ENCODE data around the gene VCAN.

VCAN gene

DNA sequence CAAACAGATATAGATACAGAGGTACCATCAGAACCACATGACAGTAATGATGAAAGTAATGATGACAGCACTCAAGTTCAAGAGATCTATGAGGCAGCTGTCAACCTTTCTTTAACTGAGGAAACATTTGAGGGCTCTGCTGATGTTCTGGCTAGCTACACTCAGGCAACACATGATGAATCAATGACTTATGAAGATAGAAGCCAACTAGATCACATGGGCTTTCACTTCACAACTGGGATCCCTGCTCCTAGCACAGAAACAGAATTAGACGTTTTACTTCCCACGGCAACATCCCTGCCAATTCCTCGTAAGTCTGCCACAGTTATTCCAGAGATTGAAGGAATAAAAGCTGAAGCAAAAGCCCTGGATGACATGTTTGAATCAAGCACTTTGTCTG, 69.2 kb downstream of the VCAN start:
- DNase-seq, result no peak

- no peak for DNase-seq
These were observed 71.3 kb downstream of the VCAN start for GRCh38 chr5:83542839-83543238.

DNA sequence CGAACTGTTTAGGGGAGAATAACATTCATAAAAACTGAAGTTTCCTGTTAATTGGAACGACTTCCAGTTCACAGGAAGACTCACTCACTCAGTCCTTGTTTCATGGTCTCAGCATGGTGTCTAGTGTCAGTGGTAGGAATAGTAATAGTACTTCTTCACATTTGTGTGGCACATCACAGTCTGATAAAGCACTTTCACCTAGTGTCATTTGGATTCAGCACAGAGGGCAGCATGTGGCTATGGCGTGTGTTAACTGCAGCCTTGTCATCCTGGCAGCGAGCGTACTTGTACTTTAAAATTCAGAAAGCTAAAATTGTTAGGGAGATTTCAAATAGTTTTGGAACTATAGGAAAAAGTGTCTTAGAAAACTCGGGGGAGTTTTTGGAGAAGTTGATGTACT, 72.4 kb downstream of the VCAN start:
- no peak for DNase-seq

- DNase-seq, result no peak
These were observed 75.6 kb downstream of the VCAN start for GRCh38 chr5:83547161-83547560.

GRCh38 chr5:83547889-83548288, 76.3 kb downstream of the VCAN start:
- no peak for DNase-seq

DNA sequence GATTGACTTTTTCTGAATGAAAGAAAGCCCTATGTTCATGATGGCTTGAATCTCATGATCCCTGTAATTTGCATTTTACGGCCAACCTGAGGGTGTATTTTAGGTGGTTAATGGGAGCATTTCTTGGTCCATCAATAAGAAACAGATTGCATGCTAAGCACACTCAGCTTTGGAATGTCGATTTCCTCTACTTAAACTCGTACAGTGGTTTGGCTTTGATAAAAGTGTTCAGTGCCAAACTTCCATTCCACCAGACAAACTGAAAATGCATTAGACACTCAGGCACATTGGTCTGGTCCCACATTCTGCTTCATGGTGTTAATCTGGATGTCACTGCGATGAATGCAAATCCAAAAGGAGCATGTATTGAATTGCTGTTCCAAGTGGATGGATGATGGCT, 77.0 kb downstream of the VCAN start:
- DNase-seq, result no peak

- DNase-seq, result no peak
These were observed 77.5 kb downstream of the VCAN start for GRCh38 chr5:83549076-83549475.

- DNase-seq, result no peak
These were observed 78.1 kb downstream of the VCAN start for GRCh38 chr5:83549674-83550073.

DNA sequence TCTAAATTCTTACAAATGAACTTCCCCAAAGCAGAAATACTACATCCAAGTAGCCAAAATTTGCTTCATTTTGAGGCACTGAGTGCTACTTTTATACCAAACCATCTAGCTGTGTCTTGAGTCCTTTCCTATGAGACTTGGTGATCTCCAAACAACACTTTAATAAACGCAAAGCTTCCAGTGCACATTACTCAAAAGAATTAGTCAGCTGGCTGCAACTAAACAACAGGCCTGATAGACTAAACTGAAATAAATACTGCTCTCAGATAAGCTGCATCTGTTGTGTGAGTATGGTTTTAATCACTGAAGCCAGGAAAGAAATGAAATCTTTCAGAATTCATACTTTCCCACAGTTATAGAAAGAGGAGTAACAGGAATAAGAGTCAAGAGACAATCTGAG, 80.3 kb downstream of the VCAN start:
- DNase-seq, result no peak

GRCh38 chr5:83552275-83552674, 80.7 kb downstream of the VCAN start:
- no peak for DNase-seq

GRCh38 chr5:83553000-83553486, 81.5 kb downstream of the VCAN start:
- no peak for DNase-seq

DNA sequence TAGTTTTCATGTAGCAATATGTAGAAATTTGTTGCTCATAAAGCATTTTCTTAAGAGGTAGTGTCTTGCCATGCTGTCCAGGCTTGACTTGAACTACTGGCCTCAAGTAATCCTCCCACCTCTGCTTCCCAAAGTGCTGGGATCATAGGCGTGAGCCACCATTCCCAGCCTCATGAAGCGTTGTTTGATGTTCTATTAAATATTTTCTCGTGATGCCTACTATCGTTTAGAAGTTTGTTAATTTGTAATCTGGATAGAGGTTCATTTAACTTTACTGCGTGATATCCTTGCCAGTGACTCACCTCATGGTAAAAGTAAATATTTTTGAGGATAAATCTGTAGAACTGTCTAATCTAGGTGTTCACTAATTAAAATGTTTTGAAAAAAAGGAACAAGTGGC, 82.6 kb downstream of the VCAN start:
- DNase-seq, result no peak

DNA sequence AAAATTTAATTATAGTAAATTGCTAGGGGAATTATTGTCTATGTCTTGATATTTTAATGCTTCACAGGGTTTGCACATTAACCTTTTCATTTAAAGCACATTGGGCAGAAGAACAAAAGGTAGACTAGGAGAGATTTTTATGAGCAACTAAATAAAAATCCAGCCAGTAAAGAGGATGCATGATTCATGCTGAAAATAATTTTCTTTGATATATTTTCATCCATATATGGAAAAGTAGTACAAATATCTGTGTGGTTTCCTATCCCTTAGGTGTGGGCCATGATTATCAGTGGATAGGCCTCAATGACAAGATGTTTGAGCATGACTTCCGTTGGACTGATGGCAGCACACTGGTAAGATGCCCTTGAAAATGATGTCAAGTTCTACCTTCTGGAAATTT, 83.1 kb downstream of the VCAN start:
- DNase-seq, result no peak

DNA sequence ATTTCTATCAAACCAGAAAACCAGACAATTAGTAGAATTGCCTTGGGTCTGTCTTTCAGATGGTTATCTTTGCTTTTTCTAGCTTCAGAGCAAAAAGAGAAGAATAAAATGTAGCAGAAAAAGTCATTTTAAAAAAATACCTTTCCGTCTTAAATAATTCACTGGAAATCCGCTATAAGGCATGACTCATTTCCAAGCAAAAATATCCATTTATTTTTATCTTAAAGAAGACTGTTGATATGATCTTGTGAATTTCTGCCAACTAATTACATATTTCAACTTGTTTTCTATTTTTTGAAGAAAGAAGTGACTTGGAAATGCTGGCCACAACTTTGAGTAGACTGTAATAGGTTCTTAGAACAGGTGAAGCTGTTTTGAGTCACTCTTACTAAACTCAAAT, 83.7 kb downstream of the VCAN start:
- no peak for DNase-seq

DNA sequence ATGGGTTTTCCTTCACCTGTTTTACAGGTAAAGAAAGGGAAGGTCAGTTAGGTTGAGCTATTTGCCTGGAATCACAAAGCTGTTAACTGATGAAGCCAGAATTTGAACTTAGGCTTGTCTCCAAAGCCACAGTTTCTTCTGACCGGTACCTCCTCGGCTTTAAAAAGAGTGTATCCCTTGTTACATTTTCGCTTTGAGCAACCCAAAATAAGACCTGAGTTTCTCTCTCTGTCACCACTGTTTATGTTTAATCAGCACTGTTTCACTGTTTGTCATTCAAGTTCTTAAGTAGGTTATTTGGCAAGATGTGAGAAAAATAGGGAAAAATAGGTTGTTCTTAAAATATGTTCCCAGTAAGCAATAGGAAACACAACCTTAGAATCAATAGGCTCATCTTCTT, 84.6 kb downstream of the VCAN start:
- DNase-seq, result no peak

GRCh38 chr5:83559118-83559785, 87.7 kb downstream of the VCAN start:
- no peak for DNase-seq

DNA sequence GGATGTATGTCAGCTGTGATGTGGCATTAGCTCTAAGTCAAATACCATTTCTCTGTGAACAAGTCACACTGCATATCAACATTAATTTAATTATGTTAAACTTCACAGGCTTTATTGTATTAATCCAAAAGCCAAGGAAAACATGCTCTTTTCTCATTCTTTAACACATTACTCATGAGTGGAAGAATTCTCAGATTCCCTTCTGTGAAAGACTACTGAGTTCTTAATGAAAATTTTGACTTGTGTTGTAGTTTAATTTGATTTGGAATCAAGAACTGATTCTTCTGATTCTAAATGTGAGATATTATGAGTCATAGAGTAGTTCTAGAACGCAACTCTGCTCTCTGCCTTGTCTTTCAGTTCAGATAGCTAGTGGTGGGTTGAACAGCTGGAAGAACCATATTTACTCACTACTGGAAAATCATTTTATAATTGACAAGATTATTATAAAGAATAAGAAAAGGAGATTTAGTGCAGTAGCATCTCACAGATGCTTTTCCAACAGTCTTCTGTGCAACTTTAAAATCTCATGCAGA, 90.6 kb downstream of the VCAN start:
- no peak for DNase-seq

DNA sequence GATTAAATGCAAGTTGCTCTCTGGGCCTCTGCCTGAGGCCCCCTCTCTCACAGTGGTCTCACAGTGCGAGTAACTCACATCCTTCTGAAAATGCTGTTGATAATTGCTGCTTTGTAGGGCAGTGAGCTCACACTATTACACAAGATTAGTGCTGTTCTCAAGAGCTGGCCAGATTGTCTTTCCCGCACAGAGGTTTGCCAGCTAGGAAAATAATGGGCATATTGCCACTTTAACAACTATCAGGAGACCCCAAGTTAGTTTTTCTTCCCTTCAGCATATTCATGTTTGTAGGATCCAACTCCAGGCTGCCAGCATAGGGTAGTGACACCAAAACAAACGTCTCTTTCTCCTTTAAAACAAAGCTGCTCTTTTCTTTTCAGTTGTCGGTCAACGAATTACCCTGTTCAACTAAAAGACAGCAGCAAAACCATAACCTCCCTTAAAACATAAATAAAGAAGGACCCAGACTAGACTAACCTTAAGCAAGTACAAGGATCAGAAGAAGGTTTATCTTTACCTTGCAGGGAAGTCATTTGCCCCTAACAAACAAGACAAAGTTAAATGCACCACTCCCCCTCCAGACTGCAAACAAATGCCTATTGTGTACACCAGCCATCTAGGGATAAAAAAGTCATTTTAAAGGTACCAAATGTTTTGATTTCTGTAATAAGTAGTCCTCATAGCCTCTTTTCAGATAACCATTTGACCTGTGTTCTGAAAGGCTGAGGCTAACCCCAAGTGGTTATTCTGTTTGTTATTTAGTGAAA, 91.4 kb downstream of the VCAN start:
- DNase-seq, result no peak

GRCh38 chr5:83563631-83564030, 92.1 kb downstream of the VCAN start:
- no peak for DNase-seq

- peak; percentile 34 for DNase-seq
These were observed 92.7 kb downstream of the VCAN start for GRCh38 chr5:83564069-83564749.

DNA sequence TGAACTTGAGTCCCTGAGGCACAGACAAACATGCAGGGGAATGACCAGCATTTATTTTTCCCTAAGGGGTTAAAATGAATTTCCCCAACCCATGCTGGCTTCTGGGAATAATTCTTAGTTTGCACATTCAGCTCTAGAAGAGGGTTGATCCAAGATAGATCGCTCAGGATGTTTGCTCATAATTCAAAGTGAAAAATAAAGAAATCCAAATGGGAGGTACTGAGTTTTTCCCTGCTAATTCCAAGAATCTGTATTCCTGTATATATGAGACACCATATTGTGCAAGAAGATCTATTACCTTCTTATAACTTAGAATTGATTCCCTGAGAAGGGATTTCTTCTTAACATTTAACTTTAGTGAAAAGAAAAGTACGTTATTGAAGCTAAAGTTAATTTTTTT, 96.2 kb downstream of the VCAN start:
- DNase-seq, result no peak

- DNase-seq, result no peak
These were observed 96.6 kb downstream of the VCAN start for GRCh38 chr5:83568186-83568585.

DNA sequence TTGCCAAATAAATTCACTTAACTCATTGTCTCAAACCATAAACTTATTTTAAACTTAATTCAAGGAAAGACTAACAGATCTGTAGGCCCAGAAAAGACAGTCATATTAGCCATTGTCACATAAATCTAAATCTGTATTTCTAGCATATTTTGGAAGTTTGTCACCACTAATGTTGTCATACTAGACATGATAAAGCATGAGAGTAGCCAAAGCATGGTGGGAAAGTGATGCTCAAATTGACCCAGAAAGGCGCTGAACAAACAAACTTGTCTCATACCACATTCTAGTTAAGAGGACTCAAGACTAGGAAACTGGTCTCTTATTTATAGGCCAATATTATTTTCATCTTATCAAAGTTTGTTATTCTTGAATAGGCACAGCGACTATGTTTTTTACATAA, 99.4 kb downstream of the VCAN start:
- DNase-seq, result no peak

- no peak for DNase-seq
These were observed 100.7 kb downstream of the VCAN start for GRCh38 chr5:83572271-83572670.
